ENCODE data around the gene WDPCP. TPM values are rescaled to one million over a fixed set of nuclear protein-coding genes. Genes with fewer than 3 reads are reported as not detected.

The WDPCP gene
- total and polyA plus RNA-seq, 2 of the 8 experiments (the other 6 are each of a cell fraction or from before 2014, with no cell fraction given) = 9.3 to 25.8 TPM

- H3K79me1 ChIP-seq (ENCODE audit: low read depth, low read length) = no peaks in the 10 kb centered on the region
- ChIA-PET POLR2A (ENCODE audit: partially characterized antibody) (no interaction called here), CTCF (ENCODE audit: partially characterized antibody) (no interaction called here)
- H4K20me1 ChIP-seq (replicated peaks in 1 of 2; ENCODE audit: control insufficient read depth in 1 of 2, insufficient read depth in 2 of 2, low read length in 2 of 2) = no peaks in the 10 kb centered on the region
- no peak overlapping the region for H3K4me3 ChIP-seq (ENCODE audit: extremely low read depth in 1 of 4, insufficient read depth in 2 of 4, low read depth in 3 of 4, low read length in 4 of 4)
- H2BK5ac ChIP-seq (ENCODE audit: low read depth, low read length) = no peak overlapping the region
- no peaks in the 10 kb centered on the region for H3K23me2 ChIP-seq (ENCODE audit: low read depth, low read length)
- no peak overlapping the region for H4K5ac ChIP-seq (ENCODE audit: insufficient read length, low read depth, low read length)
- H3K36me3 ChIP-seq (ENCODE audit: control insufficient read depth in 2 of 4, insufficient read depth in 4 of 4, low read length in 3 of 4) = no peaks in the 10 kb centered on the region
- H3K79me2 ChIP-seq (ENCODE audit: control insufficient read depth in 1 of 2, insufficient read depth in 2 of 2, low read length in 2 of 2) = no peaks in the 10 kb centered on the region; a peak in 1 of 4 replicates
- no peak for FAIRE-seq
- H2AK5ac ChIP-seq (ENCODE audit: low read depth, low read length) = no peak overlapping the region
- H3K14ac ChIP-seq (ENCODE audit: insufficient read length) = no peak overlapping the region
- H3K9me3 ChIP-seq (ENCODE audit: insufficient read depth in 2 of 2, low read depth in 1 of 2, low read length in 1 of 2) = peaks cover 0 to 8% of the 10 kb centered on the region in 2 experiments; a peak in 2 of 4 replicates
- H3K4ac ChIP-seq (replicated peaks; ENCODE audit: insufficient read length, low read depth, low read length) = no peak overlapping the region
- no peak overlapping the region for H4K91ac ChIP-seq (replicated peaks; ENCODE audit: insufficient read length, low read length)
- no peak for DNase-seq (ENCODE audit: low read depth in 1 of 2, low spot score in 2 of 2)
- no peaks in the 10 kb centered on the region for H3K27me3 ChIP-seq (replicated peaks in 1 of 4; ENCODE audit: control insufficient read depth in 3 of 4, extremely low read depth in 1 of 4, insufficient read depth in 3 of 4, low read length in 3 of 4)
- H4K8ac ChIP-seq (ENCODE audit: extremely low read depth, insufficient read depth, low read length) = no peak overlapping the region
- H2BK12ac ChIP-seq (ENCODE audit: low read depth, low read length) = no peak overlapping the region
- no peak overlapping the region for H2BK120ac ChIP-seq (replicated peaks; ENCODE audit: low read depth, low read length)
- no peak overlapping the region for H2BK15ac ChIP-seq (ENCODE audit: low read length)
- no peak overlapping the region for H2AFZ ChIP-seq (ENCODE audit: low read length)
- no peak overlapping the region for H3K27ac ChIP-seq (ENCODE audit: low read depth, low read length)
- TF ChIP-seq CTBP2 (IDR thresholded peaks at IDR 0.05; ENCODE audit: borderline replicate concordance, insufficient read depth, insufficient read length, low read length) (no peak), NRF1 (IDR thresholded peaks at IDR 0.05; ENCODE audit: low read depth, low read length) (no peak), EZH2 (IDR thresholded peaks at IDR 0.05; ENCODE audit: low read depth, low read length, severe bottlenecking) (no peak), SP1 (IDR thresholded peaks at IDR 0.05; ENCODE audit: low read depth, low read length) (no peak), EP300 (IDR thresholded peaks at IDR 0.05; ENCODE audit: borderline replicate concordance in 1 of 2, low read depth in 2 of 2, low read length in 2 of 2) (no peak), TBP (IDR thresholded peaks at IDR 0.05; ENCODE audit: low read depth, low read length) (no peak)
- TF ChIP-seq, protein P1, sequence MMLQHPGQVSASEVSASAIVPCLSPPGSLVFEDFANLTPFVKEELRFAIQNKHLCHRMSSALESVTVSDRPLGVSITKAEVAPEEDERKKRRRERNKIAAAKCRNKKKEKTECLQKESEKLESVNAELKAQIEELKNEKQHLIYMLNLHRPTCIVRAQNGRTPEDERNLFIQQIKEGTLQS (IDR thresholded peaks at IDR 0.05; ENCODE audit: insufficient read depth, low read depth, low read length) = no peak
- TF ChIP-seq, protein P2, sequence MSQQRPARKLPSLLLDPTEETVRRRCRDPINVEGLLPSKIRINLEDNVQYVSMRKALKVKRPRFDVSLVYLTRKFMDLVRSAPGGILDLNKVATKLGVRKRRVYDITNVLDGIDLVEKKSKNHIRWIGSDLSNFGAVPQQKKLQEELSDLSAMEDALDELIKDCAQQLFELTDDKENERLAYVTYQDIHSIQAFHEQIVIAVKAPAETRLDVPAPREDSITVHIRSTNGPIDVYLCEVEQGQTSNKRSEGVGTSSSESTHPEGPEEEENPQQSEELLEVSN (IDR thresholded peaks at IDR 0.05) = no peak
- H3K18ac ChIP-seq (ENCODE audit: extremely low read depth, low read length) = no peak overlapping the region
- no peak overlapping the region for H3K9ac ChIP-seq (replicated peaks in 1 of 4; ENCODE audit: extremely low read depth in 1 of 4, low read depth in 3 of 4, low read length in 3 of 4)
- no peak overlapping the region for H2BK20ac ChIP-seq (ENCODE audit: low read length)
- H3K4me2 ChIP-seq (ENCODE audit: insufficient read depth in 1 of 2, low read depth in 2 of 2, low read length in 2 of 2) = no peak overlapping the region
- no peak overlapping the region for H3K23ac ChIP-seq (ENCODE audit: insufficient read length)
- H3K56ac ChIP-seq (replicated peaks; ENCODE audit: insufficient read length, low read depth, low read length) = no peak overlapping the region
- H3K4me1 ChIP-seq (replicated peaks in 1 of 4; ENCODE audit: control insufficient read depth in 3 of 4, insufficient read depth in 4 of 4, low read length in 3 of 4) = no peaks in the 10 kb centered on the region
These were observed 319.3 kb downstream of the WDPCP start for GRCh38 chr2:63268946-63269345.
